Keratinocyte (primary cell): ENCODE data around the gene TNFAIP6. TPM values are rescaled to one million over a fixed set of nuclear protein-coding genes. Genes with fewer than 3 reads are reported as not detected.
"Not testable (repeated sequence)": the region's sequence is repeated elsewhere in the genome, so short reads cannot be mapped to it uniquely, and the experiment has no call there.

Experiments used
- DNase-seq: peaks from one replicate; pipeline ENCODE4 v3.0.0-alpha.2; 2011; ENCODE audit warnings: low read depth, missing footprints, low spot score
- FAIRE-seq: peaks from 2 replicates; lab custom pipeline; 2011; peaks lifted over from hg19 to GRCh38; lab: Jason Lieb, UNC
- H2AFZ ChIP-seq: 2 replicates; pipeline ENCODE4 v1.6.0; 2012; ENCODE audit warnings: low read length, control low read depth, inconsistent platforms; ENCODE audit not compliant: control insufficient read depth
- H3K27ac ChIP-seq: 2 replicates; pipeline ENCODE4 v1.5.1; 2011; ENCODE audit warnings: low read length; ENCODE audit not compliant: control insufficient read depth, insufficient read depth
- H3K27me3 ChIP-seq: 3 replicates; pipeline ENCODE4 v1.6.0; 2011; ENCODE audit warnings: low read length; ENCODE audit not compliant: control insufficient read depth, insufficient read depth; ENCODE audit errors: extremely low read depth
- H3K36me3 ChIP-seq, 2 experiments: 2 replicates in 1 of 2; 3 replicates in 1 of 2; pipeline ENCODE4 v1.5.1; 2011; ENCODE audit warnings: low read length in 2 of 2, mild to moderate bottlenecking in 1 of 2; ENCODE audit not compliant: control insufficient read depth in 2 of 2, insufficient read depth in 2 of 2; ENCODE audit errors: extremely low read depth in 1 of 2
- H3K4me1 ChIP-seq: 3 replicates; pipeline ENCODE4 v1.5.1; 2011; ENCODE audit warnings: low read length; ENCODE audit not compliant: control insufficient read depth, insufficient read depth; ENCODE audit errors: extremely low read depth
- H3K4me2 ChIP-seq: 3 replicates; pipeline ENCODE4 v1.6.0; 2011; ENCODE audit warnings: low read depth, low read length; ENCODE audit not compliant: control insufficient read depth, insufficient read depth; ENCODE audit errors: extremely low read depth
- H3K4me3 ChIP-seq, 3 experiments: fragments of 200-600 bp in 1 of 3; sonication (generic) in 1 of 3; 2 replicates in 2 of 3; 3 replicates in 1 of 3; pipeline ENCODE4 v1.5.1; 2011 to 2016; ENCODE audit warnings: low read length in 3 of 3, mild to moderate bottlenecking in 3 of 3, control low read depth in 2 of 3, inconsistent platforms in 1 of 3, low read depth in 1 of 3, mixed read lengths in 1 of 3, mixed run types in 1 of 3, moderate library complexity in 1 of 3; ENCODE audit not compliant: control insufficient read depth in 2 of 3, insufficient read depth in 2 of 3; ENCODE audit errors: extremely low read depth in 1 of 3
- H3K79me2 ChIP-seq: 2 replicates; pipeline ENCODE4 v1.6.0; 2012; ENCODE audit warnings: low read length; ENCODE audit not compliant: control insufficient read depth, insufficient read depth
- H3K9ac ChIP-seq: 3 replicates; pipeline ENCODE4 v1.6.0; 2011; ENCODE audit warnings: low read length; ENCODE audit not compliant: control insufficient read depth, insufficient read depth; ENCODE audit errors: extremely low read depth
- H3K9me1 ChIP-seq: 3 replicates; pipeline ENCODE4 v1.6.0; 2011; ENCODE audit warnings: low read length; ENCODE audit not compliant: control insufficient read depth, insufficient read depth; ENCODE audit errors: extremely low read depth
- H3K9me3 ChIP-seq: 2 replicates; pipeline ENCODE4 v1.5.1; 2012; ENCODE audit warnings: low read depth, low read length; ENCODE audit not compliant: control insufficient read depth
- H4K20me1 ChIP-seq: 3 replicates; pipeline ENCODE4 v1.6.0; 2011; ENCODE audit warnings: low read length; ENCODE audit not compliant: control insufficient read depth, insufficient read depth; ENCODE audit errors: extremely low read depth
- CTCF ChIP-seq, 3 experiments: IDR thresholded peaks in 1 of 3; conservative IDR thresholded peaks in 1 of 3; optimal IDR thresholded peaks in 1 of 3; 2 replicates in 2 of 3; 3 replicates in 1 of 3; pipeline versions ENCODE3 to v1.5.1; 2011; ENCODE audit warnings: low read length in 3 of 3, mild to moderate bottlenecking in 3 of 3, moderate library complexity in 2 of 3, control low read depth in 1 of 3, inconsistent platforms in 1 of 3; ENCODE audit not compliant: insufficient read depth in 2 of 3; ENCODE audit errors: extremely low read depth in 1 of 3
- EZH2 ChIP-seq: IDR thresholded peaks from one replicate; pipeline ENCODE4 v1.6.1; 2012; ENCODE audit warnings: inconsistent platforms, mild to moderate bottlenecking, low read length, moderate library complexity
- dilution Hi-C: fragments of 300-500 bp; cut with MboI; formaldehyde crosslinking; loops from one replicate; pipeline ENCODE4 v1.7.0; 2020; ENCODE audit warnings: low sequenced_read_pairs; ENCODE audit not compliant: extremely low pct_ligation_motif_present
- polyA minus RNA-seq, 3 experiments: library from RNA; depleted of rRNA, polyadenylated mRNA; stranded (reverse); fragments of >200 nt; gene quantifications; 1 replicate in 1 of 3; 2 replicates in 1 of 3; 3 replicates in 1 of 3; pipeline ENCODE4 v1.2.3, GENCODE V29; 2011
- polyA plus RNA-seq, 5 experiments: library from polyadenylated mRNA; depleted of rRNA in 3 of 5; stranded (reverse) in 3 of 5; stranded (forward) in 1 of 5; unstranded in 1 of 5; fragments of >200 nt; gene quantifications; 1 replicate in 1 of 5; 2 replicates in 3 of 5; 3 replicates in 1 of 5; pipeline versions ENCODE4 v1.2.1 to v1.2.3, GENCODE V29; 2011 to 2012; ENCODE audit warnings: missing spikeins in 2 of 5, low read depth in 1 of 5, low replicate concordance in 1 of 5

The TNFAIP6 gene
- 0.12 to 0.21 TPM in 2 of 3 replicates, not detected in the other for polyA plus RNA-seq
- not detected for polyA plus RNA-seq (2011; ENCODE audit: low read depth)
- 0.05 TPM in 1 of 2 replicates, not detected in the other for polyA plus RNA-seq (2011; cell fraction: cytosol; rRNA removed)
- polyA plus RNA-seq (2011; cell fraction: nucleus; rRNA removed), result 0.47 and 0.48 TPM in 2 replicates
- polyA plus RNA-seq (2012; ENCODE audit: low replicate concordance), result not detected in 2 replicates
- polyA minus RNA-seq, result not detected in 3 replicates
- polyA minus RNA-seq (2011; cell fraction: cytosol; rRNA and poly(A)+ RNA removed), result not detected
- polyA minus RNA-seq (2011; cell fraction: nucleus; rRNA and poly(A)+ RNA removed), result not detected in 2 replicates

GRCh38 chr2:151357359-151357758 lies at the start of gene TNFAIP6:
Gene TNFAIP6, plus strand, starts transcription at chr2:151357592. Its CDS starts 75 bp downstream, at chr2:151357667.
- H3K4me3 ChIP-seq, result no peak within 1 kb of the TSS
- no peak for TF ChIP-seq CTCF (optimal IDR thresholded peaks at IDR 0.05 in 1 of 3, IDR thresholded peaks at IDR 0.05 in 1 of 3, conservative IDR thresholded peaks at IDR 0.05 in 1 of 3; ENCODE audit: extremely low read depth in 1 of 3, insufficient read depth in 2 of 3, low read length in 3 of 3)
- no peak for TF ChIP-seq EZH2
- H2AFZ ChIP-seq, result no peak within 1 kb of the TSS
- no peaks in the 10 kb centered on the region for H3K9me3 ChIP-seq
- H3K27me3 ChIP-seq, result no peaks in the 10 kb centered on the region
- no peak for FAIRE-seq
- no peak within 1 kb of the TSS for H3K4me2 ChIP-seq
- no peaks in the 10 kb centered on the region for H3K79me2 ChIP-seq
- H3K9ac ChIP-seq, result no peak within 1 kb of the TSS
- no peak within 1 kb of the TSS for H3K27ac ChIP-seq
- H3K36me3 ChIP-seq, result no peaks in the 10 kb centered on the region
- no peak for DNase-seq
- H3K9me1 ChIP-seq, result no peaks in the 10 kb centered on the region
- H4K20me1 ChIP-seq, result no peaks in the 10 kb centered on the region
- dilution Hi-C loops, result no loop called here
- H3K4me1 ChIP-seq, result no peaks in the 10 kb centered on the region

GRCh38 chr2:151310313-151310712 lies 47.1 kb upstream of the TNFAIP6 start:
- H4K20me1 ChIP-seq, H3K79me2 ChIP-seq, H3K36me3 ChIP-seq, H3K4me2 ChIP-seq, dilution Hi-C loops, H2AFZ ChIP-seq, H3K27me3 ChIP-seq, DNase-seq, H3K4me1 ChIP-seq, H3K9ac ChIP-seq, H3K27ac ChIP-seq, H3K9me1 ChIP-seq, H3K9me3 ChIP-seq, FAIRE-seq, H3K4me3 ChIP-seq: not testable (repeated sequence)

GRCh38 chr2:151312440-151312839 lies 45.0 kb upstream of the TNFAIP6 start:
- H2AFZ ChIP-seq, H3K9ac ChIP-seq, H4K20me1 ChIP-seq, FAIRE-seq, H3K27ac ChIP-seq, H3K27me3 ChIP-seq, DNase-seq, H3K36me3 ChIP-seq, H3K79me2 ChIP-seq, H3K4me2 ChIP-seq, H3K4me3 ChIP-seq, H3K4me1 ChIP-seq, H3K9me3 ChIP-seq, H3K9me1 ChIP-seq, dilution Hi-C loops: not testable (repeated sequence)
